ENCODE measurements around the gene APOL5.
"Not testable (repeated sequence)": the region's sequence is repeated elsewhere in the genome, so short reads cannot be mapped to it uniquely, and the experiment has no call there.

The APOL5 gene

GRCh38 chr22:35717572-35717971 lies at the start of gene APOL5:
Gene APOL5, plus strand, starts transcription at chr22:35717872. Its CDS starts 0 bp downstream, at chr22:35717872.
- no peak for DNase-seq

- DNase-seq = no peak
Observed at GRCh38 chr22:35674335-35674734, 43.3 kb upstream of the APOL5 start.

GRCh38 chr22:35676065-35676464 lies 41.6 kb upstream of the APOL5 start:
- DNase-seq = not testable (repeated sequence)

- no peak for DNase-seq
Observed at GRCh38 chr22:35677460-35678187, 40.0 kb upstream of the APOL5 start.

- no peak for DNase-seq
Observed at GRCh38 chr22:35678836-35679235, 38.8 kb upstream of the APOL5 start.

GRCh38 chr22:35679492-35679891 lies 38.2 kb upstream of the APOL5 start:
- DNase-seq = peak; percentile 54

GRCh38 chr22:35681454-35682052 lies 36.1 kb upstream of the APOL5 start:
- DNase-seq = no peak

- DNase-seq = no peak
Observed at GRCh38 chr22:35683560-35683959, 34.1 kb upstream of the APOL5 start.

GRCh38 chr22:35684270-35684700 lies 33.4 kb upstream of the APOL5 start:
- no peak for DNase-seq

GRCh38 chr22:35684732-35685131 lies 32.9 kb upstream of the APOL5 start:
- DNase-seq = no peak

- no peak for DNase-seq
Observed at GRCh38 chr22:35685731-35686130, 31.9 kb upstream of the APOL5 start.

- no peak for DNase-seq
Observed at GRCh38 chr22:35686298-35686697, 31.4 kb upstream of the APOL5 start.

- no peak for DNase-seq
Observed at GRCh38 chr22:35687461-35687860, 30.2 kb upstream of the APOL5 start.

- no peak for DNase-seq
Observed at GRCh38 chr22:35688913-35689675, 28.6 kb upstream of the APOL5 start.

- no peak for DNase-seq
Observed at GRCh38 chr22:35690001-35690400, 27.7 kb upstream of the APOL5 start.

GRCh38 chr22:35695202-35695601 lies 22.5 kb upstream of the APOL5 start:
- no peak for DNase-seq

- no peak for DNase-seq
Observed at GRCh38 chr22:35697142-35697541, 20.5 kb upstream of the APOL5 start.

- DNase-seq = not testable (repeated sequence)
Observed at GRCh38 chr22:35699852-35700251, 17.8 kb upstream of the APOL5 start.

- no peak for DNase-seq
Observed at GRCh38 chr22:35703861-35704584, 13.6 kb upstream of the APOL5 start.

- no peak for DNase-seq
Observed at GRCh38 chr22:35705141-35705540, 12.5 kb upstream of the APOL5 start.

GRCh38 chr22:35708453-35708852 lies 9.2 kb upstream of the APOL5 start:
- DNase-seq = no peak

GRCh38 chr22:35708917-35709316 lies 8.8 kb upstream of the APOL5 start:
- DNase-seq = no peak

GRCh38 chr22:35711336-35711735 lies 6.3 kb upstream of the APOL5 start:
- no peak for DNase-seq

All from stimulated activated CD4-positive, alpha-beta T cell treated with anti-CD3 and anti-CD28 coated beads, Interleukin-12 subunit alpha, Interleukin-12 subunit beta, amount 100 ng/mL, for 4 hours (primary cell).